ENCODE data around the gene JPH3.
"Not testable (repeated sequence)": the region's sequence is repeated elsewhere in the genome, so short reads cannot be mapped to it uniquely, and the experiment has no call there.

JPH3 gene

DNA sequence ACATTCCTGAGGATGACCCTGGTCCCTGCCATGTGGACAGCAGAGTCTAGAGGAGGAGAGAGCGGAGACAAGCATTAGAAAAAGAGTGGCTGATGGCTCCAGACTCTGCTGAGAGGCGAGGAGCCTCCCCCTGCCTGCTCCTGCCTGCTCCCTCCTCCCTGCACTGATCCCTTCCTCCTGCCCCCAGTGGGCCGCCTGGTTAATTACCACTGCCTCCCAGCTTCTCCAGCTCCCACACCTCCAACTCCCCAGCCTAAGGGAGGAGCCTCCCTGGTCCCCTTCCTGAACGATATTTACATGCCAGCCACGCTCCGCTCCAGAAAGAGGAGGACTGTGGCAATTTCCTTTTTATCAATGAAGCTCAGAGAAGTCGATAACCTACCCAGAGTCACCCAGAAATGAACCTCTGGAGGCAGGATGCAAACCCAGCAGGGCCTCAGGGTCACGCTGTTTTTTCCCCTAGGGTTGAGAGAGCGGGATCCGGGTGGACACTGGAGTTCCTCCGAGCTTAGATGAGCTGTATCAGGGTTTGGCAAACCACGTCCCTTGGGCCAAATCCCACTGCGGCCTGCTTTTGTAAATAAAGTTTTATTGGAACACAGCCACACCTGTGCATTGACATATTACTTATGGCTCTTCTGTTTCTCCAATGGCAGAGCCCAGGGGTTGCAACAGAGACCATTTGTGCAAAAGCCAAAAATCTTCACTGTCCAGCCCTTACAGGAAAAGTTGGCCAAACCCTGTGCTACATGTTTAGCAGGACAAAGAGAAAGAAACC lies 27.1 kb upstream of the JPH3 start:
- no peak for DNase-seq

DNA sequence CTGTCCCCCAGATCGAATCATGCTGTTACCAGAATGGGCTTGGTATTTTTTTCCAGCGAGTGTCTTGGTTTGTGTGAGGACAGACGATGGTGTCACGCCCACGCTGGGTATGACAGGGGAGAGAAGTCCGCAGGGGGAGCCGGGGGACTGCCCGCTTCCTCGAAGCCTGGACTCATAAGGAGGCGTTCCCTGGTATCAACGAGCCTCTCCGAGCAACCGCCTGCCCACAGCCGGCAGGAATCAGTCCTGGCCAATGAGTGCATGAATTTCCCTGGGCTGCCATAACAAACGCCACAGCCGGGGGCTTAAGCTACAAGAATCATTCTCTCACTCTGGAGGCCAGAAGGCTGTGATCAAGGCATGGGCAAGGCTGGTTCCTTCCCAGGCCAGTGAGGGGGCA lies 26.1 kb upstream of the JPH3 start:
- no peak for DNase-seq

DNA sequence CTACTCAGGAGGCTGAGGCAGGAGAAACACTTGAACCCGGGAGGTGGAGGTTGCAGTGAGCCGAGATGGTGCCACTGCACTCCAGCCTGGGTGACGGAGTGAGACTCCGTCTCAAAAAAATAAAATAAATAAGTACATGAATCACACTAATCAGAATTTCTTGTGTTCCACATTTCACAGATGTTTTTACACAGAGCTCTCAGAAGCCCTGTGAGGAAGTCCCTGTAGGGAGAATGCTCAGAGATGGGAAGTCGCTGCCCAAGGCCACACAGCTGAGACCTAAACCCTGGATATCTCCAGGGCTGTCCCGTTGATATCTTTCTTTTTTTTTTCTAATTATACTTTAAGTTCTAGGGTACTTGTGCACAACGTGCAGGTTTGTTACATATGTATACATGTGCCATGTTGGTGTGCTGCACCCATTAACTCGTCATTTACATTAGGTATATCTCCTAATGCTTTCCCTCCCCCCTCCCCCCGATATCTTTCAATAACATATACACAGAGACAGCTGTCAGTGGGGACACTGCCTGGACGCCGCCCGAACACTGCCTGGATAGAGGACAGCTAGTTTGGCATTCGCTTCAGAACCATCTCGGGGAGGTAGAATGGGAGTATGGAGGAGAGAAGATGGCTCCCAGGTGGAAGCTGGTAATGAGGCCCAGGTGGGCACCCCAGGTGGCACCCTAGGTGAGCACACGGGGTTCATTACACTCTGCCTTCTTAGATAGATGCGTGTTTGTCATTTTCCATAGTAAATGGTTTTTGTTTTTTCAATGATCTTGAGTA lies 24.0 kb upstream of the JPH3 start:
- not testable (repeated sequence) for DNase-seq

DNA sequence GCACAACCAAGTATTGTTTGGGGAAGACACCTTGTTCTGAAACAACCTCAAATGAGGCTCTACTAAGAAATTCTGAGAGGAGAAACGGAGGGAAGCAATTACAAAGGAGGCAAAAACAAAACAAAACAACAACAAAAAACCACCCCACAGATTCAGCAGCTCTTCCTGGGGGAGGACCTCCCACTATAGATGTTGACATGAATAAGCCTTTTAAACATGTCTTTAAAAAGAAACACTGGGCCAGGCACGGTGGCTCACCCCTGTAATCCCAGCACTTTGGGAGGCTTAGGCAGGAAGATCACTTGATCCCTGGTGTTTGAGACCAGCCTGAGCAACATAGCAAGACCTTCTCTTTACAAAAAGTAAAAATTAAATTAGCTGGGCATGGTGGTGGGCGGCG lies 22.6 kb upstream of the JPH3 start:
- DNase-seq, result no peak

DNA sequence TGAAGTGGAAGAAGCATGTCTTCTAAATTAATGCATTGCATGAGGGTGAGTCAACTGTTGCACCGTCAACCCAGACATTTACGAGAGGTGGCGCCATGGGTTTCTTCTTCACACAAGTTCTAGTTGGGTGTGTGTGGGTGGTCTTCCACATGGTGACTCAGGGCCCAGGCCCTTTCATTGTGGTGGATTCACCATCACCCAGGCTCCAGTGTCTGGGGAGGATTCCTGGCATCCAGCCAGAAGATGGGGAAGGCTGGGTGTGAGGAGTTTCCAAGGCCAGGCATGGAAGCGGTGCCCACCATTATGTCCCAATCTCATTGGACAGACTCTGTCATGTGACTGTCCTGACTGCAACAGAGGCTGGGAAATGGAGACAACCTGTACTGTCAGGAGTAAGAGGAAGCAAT lies 21.4 kb upstream of the JPH3 start:
- DNase-seq, result no peak

DNA sequence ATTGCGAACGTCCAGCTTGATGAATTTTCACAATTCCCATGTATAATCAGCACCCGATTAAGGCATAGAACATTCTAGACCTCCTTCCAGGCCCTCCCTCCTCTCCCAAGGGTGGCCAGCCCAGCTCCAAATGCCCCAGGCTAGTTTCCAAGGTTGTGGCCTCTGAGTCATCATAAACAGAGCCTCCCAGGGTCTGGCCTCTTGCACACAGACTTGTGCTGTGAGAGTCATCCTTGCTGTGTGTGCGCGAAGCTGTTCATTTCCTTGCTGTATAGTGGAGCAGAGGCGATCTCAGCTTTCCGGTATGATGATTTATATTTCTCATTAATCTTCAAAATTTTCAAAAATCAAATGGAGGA lies 20.5 kb upstream of the JPH3 start:
- no peak for DNase-seq

DNA sequence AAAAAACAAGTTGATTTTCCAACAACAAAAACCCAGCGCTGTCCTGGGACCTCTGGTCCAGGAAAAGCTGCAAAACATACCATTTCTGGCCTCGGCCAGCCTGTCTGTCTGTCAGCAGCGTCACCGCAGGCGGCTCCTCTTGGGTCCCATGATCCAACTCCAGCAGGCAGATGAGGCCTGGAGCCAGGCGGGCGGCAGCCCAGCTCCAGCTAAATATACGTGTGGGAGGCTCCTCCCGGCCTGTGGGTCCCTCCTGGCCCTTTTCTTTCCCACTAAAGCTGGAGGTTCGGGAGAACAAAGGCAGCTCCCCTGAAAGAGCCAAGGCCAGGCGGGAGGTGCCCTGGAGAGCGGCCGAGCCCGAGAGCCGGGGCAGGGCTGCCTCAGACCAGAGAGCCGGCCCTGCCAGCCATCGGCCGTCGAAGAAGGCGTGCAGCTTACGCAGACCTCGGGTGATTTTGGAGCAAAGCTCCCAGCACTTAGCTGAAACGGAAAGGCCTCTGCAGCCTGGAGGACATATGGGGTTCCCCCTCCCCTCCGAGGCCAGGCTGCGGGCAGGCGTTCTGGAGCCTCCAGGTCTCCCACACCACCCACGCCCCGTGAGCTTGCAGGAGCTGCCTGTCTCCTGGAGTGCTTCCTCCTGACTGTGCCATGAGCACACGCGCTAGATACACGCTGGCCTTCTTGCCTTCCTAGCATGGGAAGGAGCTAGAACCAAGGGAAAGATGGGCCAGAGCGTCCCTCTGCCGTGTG lies 19.9 kb upstream of the JPH3 start:
- DNase-seq, result no peak

DNA sequence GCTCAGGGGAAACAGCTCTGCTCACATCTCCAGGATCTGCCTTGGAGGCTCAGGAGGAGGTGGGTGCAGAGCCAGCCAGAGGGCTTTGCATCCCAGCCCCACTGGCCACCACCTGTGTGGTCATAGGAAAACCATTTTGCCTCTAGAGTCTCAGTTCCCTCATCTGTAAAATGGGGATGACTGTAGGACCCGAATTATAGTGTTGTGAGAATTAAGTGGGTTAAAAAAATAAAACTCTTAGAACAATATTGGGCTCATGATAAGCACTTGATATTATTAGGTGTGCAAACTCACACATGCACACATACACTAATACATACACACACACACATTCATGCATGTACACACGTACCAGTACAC lies 19.4 kb upstream of the JPH3 start:
- DNase-seq, result no peak

DNA sequence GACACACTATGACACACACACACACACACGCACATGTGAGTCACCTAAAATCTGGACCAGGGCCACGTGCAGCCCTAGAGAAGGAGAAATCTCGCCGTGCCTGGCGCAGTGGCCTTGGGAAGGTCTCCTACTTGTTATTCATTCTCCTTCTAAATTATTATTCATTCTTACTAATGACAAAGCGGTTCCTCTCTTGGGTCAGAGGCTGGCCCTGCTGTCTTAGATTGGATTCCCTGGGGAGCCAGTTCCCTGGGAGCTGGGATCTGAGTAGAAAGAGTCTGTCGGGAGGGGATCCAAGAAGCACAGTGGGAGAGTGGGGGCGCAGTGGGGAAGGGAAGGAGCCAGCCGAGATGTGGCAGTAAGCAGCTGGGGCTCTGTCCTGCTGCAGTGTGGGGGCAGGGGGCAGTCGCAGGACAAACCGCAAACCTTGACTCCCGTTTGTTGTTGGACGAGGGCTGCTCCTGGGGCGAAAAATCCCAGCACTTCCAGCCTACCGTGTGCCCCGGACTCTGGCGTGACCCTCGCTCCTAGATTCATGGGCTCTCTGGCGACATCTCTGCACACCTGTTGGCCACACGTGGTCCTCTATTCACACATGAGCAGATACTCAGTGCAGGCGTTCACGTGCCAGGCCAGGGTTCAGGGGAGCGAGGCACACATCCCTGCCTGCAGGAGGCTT lies 18.7 kb upstream of the JPH3 start:
- no peak for DNase-seq

DNA sequence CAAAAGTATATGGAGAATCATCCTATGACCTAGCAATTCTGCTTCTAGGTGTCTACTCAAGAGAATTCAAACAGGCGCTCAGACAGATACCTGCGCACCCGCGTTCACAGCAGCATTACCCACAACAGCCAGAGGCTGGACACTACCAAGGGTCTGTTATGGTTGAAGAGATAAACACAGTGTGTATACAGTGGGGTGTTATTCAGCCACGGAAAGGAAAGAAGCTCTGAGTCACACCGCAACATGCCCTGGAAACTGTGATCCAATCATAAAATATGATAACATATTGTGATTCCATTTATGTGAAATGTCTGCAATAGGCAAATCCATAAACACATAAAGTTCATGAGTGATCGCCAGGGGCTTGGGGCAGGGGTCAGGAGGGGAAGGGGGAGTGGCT lies 18.0 kb upstream of the JPH3 start:
- no peak for DNase-seq

DNA sequence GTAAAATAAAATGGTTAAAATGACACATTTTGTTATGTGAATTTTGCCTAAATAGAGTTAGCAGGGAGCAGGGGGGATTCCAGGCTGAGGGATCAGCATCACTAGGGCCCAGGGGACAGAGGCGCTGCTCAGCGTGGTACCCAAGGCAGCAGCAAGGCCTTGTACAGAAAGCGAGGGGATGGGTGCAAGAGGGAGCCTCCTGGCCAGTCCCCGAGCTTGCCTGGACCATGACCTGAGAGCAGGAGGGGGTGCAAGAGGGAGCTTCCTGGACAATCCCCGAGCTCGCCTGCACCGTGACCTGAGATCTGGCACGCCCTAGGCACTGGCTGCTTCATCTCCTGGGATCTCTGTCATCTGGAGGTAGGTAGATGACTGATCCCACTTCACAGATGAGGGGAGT lies 17.3 kb upstream of the JPH3 start:
- DNase-seq, result no peak

DNA sequence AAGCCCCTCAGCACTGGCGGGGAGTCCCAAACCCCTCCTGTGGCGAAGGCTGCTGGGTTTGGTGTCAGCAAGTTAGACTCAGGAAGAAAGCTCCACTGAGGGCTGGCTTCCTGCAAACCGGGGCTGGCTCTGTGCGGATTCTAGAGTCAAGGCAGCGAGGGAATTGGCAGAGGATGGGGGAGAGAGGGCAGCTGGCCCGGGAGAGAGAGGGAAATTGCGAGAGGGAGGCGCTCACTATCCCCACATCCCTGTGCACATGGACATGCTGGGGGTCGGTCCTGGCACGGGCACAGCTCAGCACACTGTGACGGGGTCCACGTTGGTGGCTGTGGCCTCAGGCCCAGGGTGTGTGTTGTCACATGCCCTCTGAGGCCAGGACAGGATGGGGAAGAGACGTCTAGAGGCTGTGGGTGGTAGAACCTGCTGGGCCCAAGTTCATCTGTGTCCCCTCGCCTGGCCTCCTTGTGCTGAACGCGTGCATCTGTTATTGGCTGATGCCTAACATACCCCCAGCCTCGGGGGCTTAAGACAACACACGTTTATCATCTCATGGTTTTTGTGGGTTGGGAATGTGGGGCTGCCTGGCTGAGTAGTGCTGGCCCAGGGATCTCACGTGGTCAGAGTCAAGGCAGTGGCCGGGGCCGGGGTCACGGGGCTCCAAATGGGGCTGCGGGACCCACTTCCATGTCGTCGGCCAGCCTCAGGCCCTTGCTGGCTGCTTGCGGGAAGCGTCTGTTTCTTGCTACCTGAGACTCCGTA lies 16.7 kb upstream of the JPH3 start:
- no peak for DNase-seq

DNA sequence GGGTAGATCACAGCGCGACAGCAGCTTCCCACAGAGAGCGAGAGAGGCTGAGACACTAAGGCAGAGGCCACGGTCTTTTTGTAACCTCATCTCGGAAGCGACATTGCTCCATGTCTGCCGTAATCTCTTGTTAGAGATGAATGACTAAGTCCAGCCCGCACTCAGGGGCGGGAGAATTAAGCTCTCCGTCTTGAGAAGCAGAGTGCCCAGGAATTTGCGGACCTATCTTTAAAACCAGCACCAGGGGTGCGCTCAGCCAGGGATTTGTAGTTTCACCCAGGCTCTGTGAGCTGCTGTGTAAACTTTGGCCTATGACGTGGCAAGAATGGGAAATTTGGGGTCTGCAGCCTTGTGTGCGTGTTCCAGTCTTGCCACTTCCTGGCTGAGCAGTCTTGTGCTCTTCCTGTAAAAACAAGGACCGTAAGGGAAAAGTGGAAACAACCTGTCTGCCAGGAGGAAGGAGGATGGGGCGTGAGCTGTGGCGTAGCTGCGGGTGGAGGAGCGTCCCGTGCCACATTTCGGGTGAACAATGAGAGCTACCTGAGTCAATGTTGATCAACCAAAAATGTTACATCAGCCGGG lies 16.0 kb upstream of the JPH3 start:
- DNase-seq, result no peak

DNA sequence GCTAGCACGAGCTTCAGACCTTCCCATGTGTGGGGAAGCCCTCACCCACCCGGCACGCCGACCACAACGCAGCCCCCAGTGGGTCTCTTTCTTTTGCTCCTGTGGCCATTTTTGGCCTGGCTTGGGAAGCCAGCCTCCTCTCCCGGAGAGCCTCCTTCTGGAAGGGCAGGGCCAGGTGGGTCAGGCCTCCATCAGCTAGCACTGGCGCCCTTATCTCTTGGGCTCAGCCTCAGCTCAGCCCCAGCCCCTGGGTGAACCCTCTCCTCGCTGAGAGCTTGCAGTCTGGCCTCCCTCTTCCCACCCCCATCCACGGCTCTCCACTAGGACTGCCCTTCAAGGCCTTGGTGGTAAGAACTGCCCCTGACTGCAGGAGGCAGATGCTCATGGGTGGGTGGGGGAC lies 14.7 kb upstream of the JPH3 start:
- DNase-seq, result no peak

DNA sequence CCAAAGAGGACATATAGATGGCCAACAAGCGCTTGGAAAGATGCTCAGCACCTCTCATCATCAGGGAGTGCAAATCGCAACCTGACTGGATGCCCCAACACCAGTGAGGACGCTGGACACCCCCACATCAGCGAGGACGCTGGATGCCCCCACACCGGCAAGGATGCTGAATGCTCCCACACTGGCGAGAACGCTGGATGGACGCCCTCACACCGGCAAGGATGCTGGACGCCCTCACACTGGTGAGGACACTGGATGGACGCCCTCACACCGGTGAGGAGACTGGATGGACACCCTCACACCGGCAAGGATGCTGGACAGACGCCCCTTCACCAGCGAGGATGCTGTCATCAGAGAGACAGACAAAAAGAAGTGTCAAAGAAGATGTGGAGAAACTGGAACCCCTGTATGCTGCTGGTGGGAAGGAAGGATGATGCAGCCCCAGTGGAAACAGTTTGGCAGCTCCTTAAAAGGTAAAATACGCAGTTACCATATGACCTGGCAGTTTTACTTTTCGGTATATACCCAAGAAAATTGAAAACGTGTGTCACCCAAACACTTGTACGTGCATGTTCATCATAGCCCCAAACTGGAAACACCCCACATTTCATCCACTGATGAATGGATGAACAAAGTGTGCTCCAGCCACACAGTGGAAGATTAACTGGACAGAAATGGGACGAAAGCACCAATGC lies 10.1 kb upstream of the JPH3 start:
- DNase-seq, result no peak

DNA sequence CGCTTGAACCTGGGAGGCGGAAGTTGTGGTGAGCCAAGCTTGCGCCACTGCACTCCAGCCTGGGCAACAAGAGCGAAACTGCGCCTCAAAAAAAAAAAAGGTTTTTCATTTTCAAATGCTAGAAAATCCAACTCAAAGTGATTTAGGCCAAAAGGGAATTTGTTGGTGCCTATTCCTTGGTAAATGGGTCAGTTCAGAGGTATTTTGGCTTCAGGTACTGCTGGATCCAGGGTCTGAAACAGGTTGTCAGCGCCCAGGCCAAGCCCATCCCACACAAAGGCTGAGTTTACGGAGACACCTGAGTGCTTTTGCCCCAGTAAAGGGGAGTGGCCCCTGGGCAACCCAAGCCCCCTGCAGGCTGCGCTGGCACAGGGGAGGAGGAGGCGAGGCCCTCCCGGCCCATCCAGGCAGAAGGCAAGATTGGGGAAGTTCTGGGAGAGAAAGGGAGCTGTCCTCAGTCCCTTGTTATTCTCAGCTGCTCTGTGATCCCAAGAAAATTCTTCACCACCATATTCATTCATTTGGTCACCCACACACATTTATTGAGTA lies 8.5 kb upstream of the JPH3 start:
- no peak for DNase-seq

DNA sequence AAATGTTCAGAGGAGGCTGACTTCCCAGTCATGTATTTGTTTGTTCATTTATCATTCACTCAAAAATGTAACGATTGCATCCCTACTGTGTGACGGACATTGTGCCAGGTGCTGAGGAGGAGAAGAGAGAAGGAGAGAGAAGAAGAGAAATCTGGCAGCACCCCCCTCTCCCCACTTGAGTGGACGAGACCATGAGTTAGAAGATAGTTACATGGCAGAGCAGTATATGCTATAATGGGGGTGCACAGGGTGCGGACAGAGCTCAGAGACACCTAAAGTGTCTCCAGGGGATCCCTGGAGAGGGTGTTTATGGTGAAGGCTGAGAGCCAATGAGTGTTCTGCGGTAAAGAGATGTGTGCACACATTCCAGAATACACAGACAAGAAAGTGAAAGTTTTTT lies 6.6 kb upstream of the JPH3 start:
- DNase-seq, result no peak

DNA sequence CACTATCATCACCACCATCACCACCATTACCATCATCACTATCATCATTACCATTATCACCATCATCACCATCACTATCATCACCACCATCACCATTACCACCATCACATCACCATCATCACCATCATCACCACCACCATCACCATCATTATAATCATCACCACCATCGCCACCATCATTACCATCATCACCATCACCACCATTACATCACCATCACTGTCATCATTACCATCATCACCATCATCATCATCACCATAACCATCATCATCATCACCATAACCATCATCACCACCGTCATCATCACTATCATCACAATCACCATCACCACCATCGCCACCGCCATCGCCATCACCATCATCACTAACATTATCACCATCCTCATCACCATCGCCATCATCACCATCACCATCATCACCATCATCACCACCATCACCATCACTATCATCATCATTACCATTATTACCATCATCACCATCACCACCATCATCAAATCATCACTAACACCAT lies 4.9 kb upstream of the JPH3 start:
- DNase-seq, result no peak

DNA sequence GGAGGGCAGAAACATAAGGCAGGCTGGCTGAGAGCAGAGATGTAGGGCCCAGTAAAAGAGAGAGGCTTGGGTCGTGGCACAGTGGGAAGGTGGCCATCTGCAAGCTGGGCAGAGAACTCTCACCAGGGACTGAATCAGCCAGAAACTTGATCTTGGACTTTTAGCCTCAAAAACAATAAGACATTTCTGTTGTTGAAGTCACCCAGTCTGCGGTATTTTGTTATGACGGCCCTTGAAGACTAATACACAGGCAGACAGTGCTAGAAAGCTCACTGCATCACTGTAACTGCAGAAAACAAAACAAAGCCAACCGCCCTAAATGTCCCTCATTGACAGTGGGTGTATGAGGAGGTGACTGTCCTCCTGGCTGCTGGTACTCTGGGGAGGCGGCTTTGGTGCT lies 3.9 kb upstream of the JPH3 start:
- no peak for DNase-seq

DNA sequence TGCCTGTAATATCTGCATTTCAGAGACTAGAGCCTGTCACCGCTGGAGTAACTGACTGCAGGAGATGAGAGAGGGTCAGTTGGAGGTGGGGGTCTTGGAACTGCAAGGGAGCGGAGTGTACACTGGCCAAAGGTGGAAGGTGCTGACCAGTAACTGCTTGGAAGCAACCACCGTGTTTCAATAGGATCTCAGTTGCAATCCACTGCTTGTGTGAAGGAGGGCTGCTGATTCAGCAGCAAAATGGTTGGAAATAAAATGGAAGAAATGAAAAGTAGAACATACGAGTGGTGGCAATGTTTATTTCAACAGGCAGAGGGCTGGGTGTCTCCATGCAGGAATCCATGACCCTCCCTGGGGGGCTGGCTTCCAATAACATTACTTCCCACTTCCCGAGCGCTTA lies 2.1 kb upstream of the JPH3 start:
- DNase-seq, result no peak

DNA sequence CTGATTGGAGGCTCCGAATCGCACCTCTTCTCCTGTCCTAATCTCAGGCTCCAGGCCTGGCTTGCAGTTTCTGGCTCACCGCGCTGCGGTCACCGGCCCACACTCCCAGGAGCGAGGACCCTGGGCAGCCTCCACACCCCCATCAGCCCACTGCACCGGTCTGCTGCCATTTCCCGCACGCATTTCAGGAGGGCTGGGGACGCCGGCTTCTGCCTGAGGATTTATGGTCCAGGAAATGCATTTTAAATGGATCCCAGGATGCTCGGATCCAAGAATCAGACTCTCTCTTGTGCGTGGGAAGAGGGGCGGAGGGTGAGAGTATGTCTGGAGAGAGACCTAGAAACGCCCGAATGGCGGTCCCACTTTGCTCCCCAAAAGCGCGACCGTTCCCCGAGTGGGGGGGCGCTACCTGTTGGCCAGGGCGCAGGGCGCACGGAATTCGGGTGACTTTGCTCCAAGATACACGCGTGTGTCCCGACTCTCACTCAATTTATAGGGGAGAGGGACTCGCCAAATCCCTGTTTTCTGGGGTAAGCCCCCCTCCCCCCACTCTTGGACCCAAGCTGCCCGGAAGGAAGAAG lies 817 bp upstream of the JPH3 start:
- no peak for DNase-seq
